ENCODE measurements around the gene CACFD1.

GRCh38 chr9:133470988-133471387 lies 11.2 kb downstream of the CACFD1 start:
- TF ChIP-seq, protein P1, sequence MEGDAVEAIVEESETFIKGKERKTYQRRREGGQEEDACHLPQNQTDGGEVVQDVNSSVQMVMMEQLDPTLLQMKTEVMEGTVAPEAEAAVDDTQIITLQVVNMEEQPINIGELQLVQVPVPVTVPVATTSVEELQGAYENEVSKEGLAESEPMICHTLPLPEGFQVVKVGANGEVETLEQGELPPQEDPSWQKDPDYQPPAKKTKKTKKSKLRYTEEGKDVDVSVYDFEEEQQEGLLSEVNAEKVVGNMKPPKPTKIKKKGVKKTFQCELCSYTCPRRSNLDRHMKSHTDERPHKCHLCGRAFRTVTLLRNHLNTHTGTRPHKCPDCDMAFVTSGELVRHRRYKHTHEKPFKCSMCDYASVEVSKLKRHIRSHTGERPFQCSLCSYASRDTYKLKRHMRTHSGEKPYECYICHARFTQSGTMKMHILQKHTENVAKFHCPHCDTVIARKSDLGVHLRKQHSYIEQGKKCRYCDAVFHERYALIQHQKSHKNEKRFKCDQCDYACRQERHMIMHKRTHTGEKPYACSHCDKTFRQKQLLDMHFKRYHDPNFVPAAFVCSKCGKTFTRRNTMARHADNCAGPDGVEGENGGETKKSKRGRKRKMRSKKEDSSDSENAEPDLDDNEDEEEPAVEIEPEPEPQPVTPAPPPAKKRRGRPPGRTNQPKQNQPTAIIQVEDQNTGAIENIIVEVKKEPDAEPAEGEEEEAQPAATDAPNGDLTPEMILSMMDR (IDR thresholded peaks at IDR 0.05): no peak
- no peak for TF ChIP-seq POLR2A (IDR thresholded peaks at IDR 0.05)

All from body of pancreas (tissue), 4 donors.